Left ventricle myocardium inferior (tissue), 1 donor: ENCODE data around the gene ATXN7L1. TPM values are rescaled to one million over a fixed set of nuclear protein-coding genes. Genes with fewer than 3 reads are reported as not detected.

ENCODE experiments used
- DNase-seq: peaks from one replicate; pipeline ENCODE4 v3.0.0-alpha.2; 2020
- H3K27ac ChIP-seq: fragments of 200-600 bp; replicated peaks from 2 replicates; pipeline ENCODE4 v1.8.0; 2021
- H3K27me3 ChIP-seq: fragments of 200-600 bp; 2 replicates; pipeline ENCODE4 v1.8.0; 2021; ENCODE audit warnings: low read depth
- H3K36me3 ChIP-seq: fragments of 200-600 bp; 2 replicates; pipeline ENCODE4 v1.8.0; 2021
- H3K4me1 ChIP-seq: fragments of 200-600 bp; 2 replicates; pipeline ENCODE4 v1.8.0; 2021
- H3K4me3 ChIP-seq: fragments of 200-600 bp; 2 replicates; pipeline ENCODE4 v1.8.0; 2021; ENCODE audit warnings: mild to moderate bottlenecking, moderate library complexity
- H3K9me3 ChIP-seq: fragments of 200-600 bp; replicated peaks from 2 replicates; pipeline ENCODE4 v1.8.0; 2021
- intact Hi-C: fragments of 100-400 bp; cut with micrococcal nuclease; formaldehyde crosslinking; loops from one replicate; pipeline ENCODE4 v1.11.0; 2022
- total RNA-seq: library from RNA; stranded (reverse); fragmentation: NEBNext Ultra II Directional; extraction: Animal tissue kit (Norgen Biotek cat#: 25700); gene quantifications from one replicate; pipeline ENCODE4 v1.2.1, GENCODE V29; 2021
- TF ChIP-seq, protein P1 (sequence below): fragments of 200-600 bp; IDR thresholded peaks from 2 replicates; pipeline ENCODE4 v1.8.0; 2021; ENCODE audit warnings: antibody characterized with exemption, mild to moderate bottlenecking, borderline replicate concordance
- donor health status: DM: no; HTN: yes; CAD: no; lungs with severe emphysema.

ATXN7L1 gene
- total RNA-seq, 1 donor from 2014 or later: 6.2 TPM

DNA sequence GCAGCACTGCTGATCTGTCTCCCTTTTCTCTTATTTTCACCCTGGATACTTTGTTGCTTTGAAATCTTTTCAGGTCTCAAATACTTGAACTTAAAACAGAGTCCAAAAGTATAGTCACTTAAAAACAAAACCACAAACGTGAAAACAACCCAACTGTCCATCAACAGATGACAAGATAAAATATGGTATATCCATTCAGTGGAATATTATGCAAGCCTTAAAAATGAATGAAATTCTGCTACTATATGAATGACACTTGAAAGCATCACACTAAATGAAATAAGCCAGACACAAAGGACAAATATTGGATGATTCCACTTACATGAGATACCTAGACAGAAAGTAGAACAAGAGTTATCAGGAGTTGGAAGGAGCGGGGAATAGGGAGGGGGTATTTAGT is 250.4 kb downstream of the ATXN7L1 start:
- H3K4me1 ChIP-seq: peaks cover 13% of the 10 kb centered on the region
- H3K27me3 ChIP-seq: no peaks in the 10 kb centered on the region
- no peak for DNase-seq
- peaks cover 8% of the 10 kb centered on the region for H3K9me3 ChIP-seq
- intact Hi-C loops: no loop called here
- peaks cover 50% of the 10 kb centered on the region for H3K36me3 ChIP-seq
- TF ChIP-seq, protein P1, sequence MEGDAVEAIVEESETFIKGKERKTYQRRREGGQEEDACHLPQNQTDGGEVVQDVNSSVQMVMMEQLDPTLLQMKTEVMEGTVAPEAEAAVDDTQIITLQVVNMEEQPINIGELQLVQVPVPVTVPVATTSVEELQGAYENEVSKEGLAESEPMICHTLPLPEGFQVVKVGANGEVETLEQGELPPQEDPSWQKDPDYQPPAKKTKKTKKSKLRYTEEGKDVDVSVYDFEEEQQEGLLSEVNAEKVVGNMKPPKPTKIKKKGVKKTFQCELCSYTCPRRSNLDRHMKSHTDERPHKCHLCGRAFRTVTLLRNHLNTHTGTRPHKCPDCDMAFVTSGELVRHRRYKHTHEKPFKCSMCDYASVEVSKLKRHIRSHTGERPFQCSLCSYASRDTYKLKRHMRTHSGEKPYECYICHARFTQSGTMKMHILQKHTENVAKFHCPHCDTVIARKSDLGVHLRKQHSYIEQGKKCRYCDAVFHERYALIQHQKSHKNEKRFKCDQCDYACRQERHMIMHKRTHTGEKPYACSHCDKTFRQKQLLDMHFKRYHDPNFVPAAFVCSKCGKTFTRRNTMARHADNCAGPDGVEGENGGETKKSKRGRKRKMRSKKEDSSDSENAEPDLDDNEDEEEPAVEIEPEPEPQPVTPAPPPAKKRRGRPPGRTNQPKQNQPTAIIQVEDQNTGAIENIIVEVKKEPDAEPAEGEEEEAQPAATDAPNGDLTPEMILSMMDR: no peak
- H3K4me3 ChIP-seq: no peak overlapping the region
- H3K27ac ChIP-seq: no peak overlapping the region

DNA sequence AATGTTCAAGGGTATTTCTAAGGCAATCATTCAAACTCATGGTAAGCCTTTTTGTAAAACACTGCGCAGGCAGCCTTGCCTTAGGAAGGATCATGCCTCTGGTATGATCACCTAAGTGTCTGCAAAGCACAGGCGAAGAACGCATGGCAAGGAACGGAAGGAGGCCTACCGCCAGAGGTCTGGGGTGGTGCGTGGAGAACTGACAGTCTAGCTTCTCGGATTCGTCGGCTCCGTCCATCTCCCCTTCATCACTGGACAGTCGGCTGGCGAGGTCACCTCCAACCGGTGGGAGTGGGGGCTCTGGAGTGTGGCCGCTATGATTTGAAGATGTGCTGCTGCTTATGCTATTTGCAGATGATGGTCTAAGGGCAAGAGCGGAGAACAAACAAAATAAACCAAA is 252.5 kb downstream of the ATXN7L1 start:
- DNase-seq: no peak
- Histone ChIP-seq H3K27ac (no peak overlapping the region), H3K36me3 (peaks cover 45% of the 10 kb centered on the region), H3K4me3 (no peak overlapping the region), H3K27me3 (no peaks in the 10 kb centered on the region), H3K9me3 (peaks cover 8% of the 10 kb centered on the region), H3K4me1 (peaks cover 16% of the 10 kb centered on the region)
- TF ChIP-seq, protein P1: no peak
- intact Hi-C loops: no loop called here

DNA sequence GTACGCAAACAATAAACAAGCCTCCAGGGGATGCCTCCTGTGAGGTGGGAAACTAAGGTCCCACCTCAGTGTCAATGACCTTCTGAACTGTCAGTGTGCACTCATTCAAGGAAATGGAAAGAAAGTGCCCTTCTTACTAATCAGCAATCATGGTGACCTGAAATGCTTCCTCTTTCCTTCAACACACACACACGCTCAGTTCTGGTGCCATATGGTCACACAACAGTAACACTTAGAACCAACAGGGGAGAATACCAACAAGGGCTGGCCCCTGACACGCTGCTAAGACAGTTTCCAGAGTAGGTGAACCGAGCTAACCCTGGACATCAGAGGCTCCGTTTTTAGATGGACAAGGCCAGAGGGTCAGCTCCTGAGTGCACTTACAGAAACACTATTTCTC is 253.0 kb downstream of the ATXN7L1 start:
- TF ChIP-seq, protein P1: no peak
- Histone ChIP-seq H3K36me3 (peaks cover 45% of the 10 kb centered on the region), H3K4me1 (peaks cover 16% of the 10 kb centered on the region), H3K4me3 (no peak overlapping the region), H3K9me3 (peaks cover 8% of the 10 kb centered on the region), H3K27ac (no peak overlapping the region), H3K27me3 (no peaks in the 10 kb centered on the region)
- DNase-seq: no peak
- intact Hi-C loops: no loop called here

DNA sequence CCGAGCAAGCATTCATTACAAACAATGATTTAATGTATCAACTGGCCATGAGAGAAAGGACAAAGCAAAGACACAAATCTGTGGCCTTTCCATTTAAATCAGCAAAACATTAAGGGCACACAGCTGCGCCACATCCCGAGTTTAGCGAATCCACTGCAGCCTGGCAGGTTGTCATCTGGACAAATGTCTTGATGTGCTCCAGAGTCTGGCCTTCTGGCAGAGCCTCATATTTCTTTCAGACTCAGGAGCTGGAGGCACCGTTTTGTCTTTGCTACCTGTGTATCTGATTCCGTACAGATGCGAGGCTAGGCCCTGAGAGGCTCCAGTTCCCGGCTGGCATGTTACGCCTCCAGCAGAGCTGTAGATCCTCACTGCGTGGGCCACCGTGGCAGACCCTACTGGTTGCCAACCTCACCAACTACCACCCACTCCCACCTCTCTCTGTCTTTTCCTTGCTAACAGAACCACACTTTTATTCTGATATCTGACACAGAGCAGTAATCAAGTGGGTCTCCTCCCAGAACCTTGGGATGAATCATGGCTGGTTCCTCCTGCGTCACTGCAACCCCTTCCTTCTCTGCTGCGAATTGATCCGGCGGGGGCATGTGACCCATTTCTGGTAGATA is 254.2 kb downstream of the ATXN7L1 start:
- TF ChIP-seq, protein P1: no peak
- intact Hi-C loops: no loop called here
- Histone ChIP-seq H3K4me3 (no peak overlapping the region), H3K9me3 (peaks cover 8% of the 10 kb centered on the region), H3K27ac (no peak overlapping the region), H3K27me3 (no peaks in the 10 kb centered on the region), H3K36me3 (peaks cover 52% of the 10 kb centered on the region), H3K4me1 (peaks cover 26% of the 10 kb centered on the region)
- no peak for DNase-seq

DNA sequence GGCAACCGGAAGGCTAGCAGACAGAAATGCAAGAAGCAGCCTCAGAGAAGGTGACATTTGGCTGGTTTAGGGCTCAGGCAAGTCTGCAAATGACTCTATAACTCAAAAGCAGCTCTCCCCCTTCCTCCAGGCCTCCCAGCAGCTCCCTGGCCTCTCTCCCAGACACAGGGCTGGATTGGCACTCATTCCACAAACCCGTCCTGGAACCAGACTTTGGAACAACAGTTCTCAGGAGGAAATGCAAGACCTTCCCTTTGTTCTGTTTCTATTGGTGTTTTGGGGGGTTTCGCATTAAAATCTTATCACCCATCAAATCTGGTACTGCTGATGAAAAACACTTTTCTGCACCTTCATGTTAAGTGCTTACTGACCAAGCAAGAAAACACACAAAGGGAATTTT is 254.8 kb downstream of the ATXN7L1 start:
- Histone ChIP-seq H3K27me3 (no peaks in the 10 kb centered on the region), H3K9me3 (peaks cover 8% of the 10 kb centered on the region), H3K36me3 (peaks cover 46% of the 10 kb centered on the region), H3K4me3 (no peak overlapping the region), H3K4me1 (peaks cover 30% of the 10 kb centered on the region), H3K27ac (no peak overlapping the region)
- TF ChIP-seq, protein P1: no peak
- peak; percentile 52 for DNase-seq
- intact Hi-C loops: no loop called here
